Activated T-helper 1 cell treated with anti-CD3 and anti-CD28 coated beads, Interleukin-12 subunit alpha, Interleukin-12 subunit beta, Interleukin-2, Interleukin-4 antibody, amounts not matched to agents 30 ng/mL and 10 ng/mL and 1 ng/mL, durations not matched to agents 14 hours and 24 hours and 36 hours (primary cell): ENCODE measurements around the gene OPCML. TPM values are rescaled to one million over a fixed set of nuclear protein-coding genes. Genes with fewer than 3 reads are reported as not detected.

Experiments used
- DNase-seq: peaks from one replicate; pipeline ENCODE4 v3.0.0; 2021; ENCODE audit warnings: low spot score
- H3K27ac Mint-ChIP-seq: one replicate; pipeline ENCODE4 v1.8.0; 2021; ENCODE audit warnings: mild to moderate bottlenecking, mixed read lengths
- H3K27me3 Mint-ChIP-seq: one replicate; pipeline ENCODE4 v1.8.0; 2022; ENCODE audit warnings: mild to moderate bottlenecking, moderate library complexity, mixed read lengths; ENCODE audit not compliant: insufficient read depth
- H3K36me3 Mint-ChIP-seq: one replicate; pipeline ENCODE4 v1.8.0; 2021; ENCODE audit warnings: low read depth, mixed read lengths
- H3K4me1 Mint-ChIP-seq: one replicate; pipeline ENCODE4 v1.8.0; 2021; ENCODE audit warnings: low read depth, mixed read lengths
- H3K4me3 Mint-ChIP-seq: one replicate; pipeline ENCODE4 v1.8.0; 2021; ENCODE audit warnings: mild to moderate bottlenecking, moderate library complexity, mixed read lengths
- H3K9me3 Mint-ChIP-seq: one replicate; pipeline ENCODE4 v1.8.0; 2021; ENCODE audit warnings: mixed read lengths
- intact Hi-C: fragments of 100-400 bp; cut with micrococcal nuclease; formaldehyde crosslinking; loops from one replicate; pipeline ENCODE4 v1.15.1; 2024
- total RNA-seq: library from RNA; stranded (reverse); gene quantifications from 2 replicates; pipeline ENCODE4 v1.2.3, GENCODE V29; 2022

OPCML gene
- total RNA-seq, 1 donor from 2014 or later = not detected

- Mint-ChIP-seq H3K27me3 (peaks cover 7% of the 10 kb centered on the region), H3K27ac (no peak overlapping the region), H3K4me1 (no peaks in the 10 kb centered on the region), H3K9me3 (no peaks in the 10 kb centered on the region), H3K36me3 (no peaks in the 10 kb centered on the region), H3K4me3 (no peak overlapping the region)
- intact Hi-C loops = no loop called here
- DNase-seq = no peak
Measured at GRCh38 chr11:132999031-132999430, 533.3 kb downstream of the OPCML start.

GRCh38 chr11:132997396-132997795, 534.9 kb downstream of the OPCML start:
- H3K27ac Mint-ChIP-seq = no peak overlapping the region
- intact Hi-C loops = no loop called here
- no peak overlapping the region for H3K4me3 Mint-ChIP-seq
- H3K36me3 Mint-ChIP-seq = no peaks in the 10 kb centered on the region
- DNase-seq = no peak
- H3K4me1 Mint-ChIP-seq = no peaks in the 10 kb centered on the region
- H3K27me3 Mint-ChIP-seq = peaks cover 7% of the 10 kb centered on the region
- H3K9me3 Mint-ChIP-seq = no peaks in the 10 kb centered on the region

DNA sequence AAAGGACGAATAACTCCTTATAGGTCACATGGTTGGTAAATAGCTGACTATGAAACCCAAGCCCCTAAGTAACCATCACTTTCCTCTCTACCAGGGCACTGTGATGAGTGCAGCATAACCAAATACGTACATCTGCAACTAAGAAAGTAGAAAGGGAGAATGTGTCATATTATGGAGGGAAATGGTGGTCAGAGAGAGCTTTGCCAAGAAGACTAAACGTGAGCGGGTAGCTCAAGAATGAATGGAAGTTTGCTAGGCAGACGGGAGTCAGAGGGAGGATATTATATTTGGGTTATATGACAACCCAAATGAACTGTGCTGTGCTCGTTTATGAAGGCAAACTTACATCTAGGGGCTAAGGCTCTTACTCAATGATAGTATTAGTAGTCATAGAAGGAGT, 537.3 kb downstream of the OPCML start:
- Mint-ChIP-seq H3K9me3 (no peaks in the 10 kb centered on the region), H3K27me3 (peaks cover 10% of the 10 kb centered on the region), H3K36me3 (no peaks in the 10 kb centered on the region), H3K4me3 (no peak overlapping the region), H3K27ac (no peak overlapping the region), H3K4me1 (no peaks in the 10 kb centered on the region)
- intact Hi-C loops = no loop called here
- DNase-seq = no peak

- H3K36me3 Mint-ChIP-seq = no peaks in the 10 kb centered on the region
- no peaks in the 10 kb centered on the region for H3K4me1 Mint-ChIP-seq
- intact Hi-C loops = no loop called here
Measured at GRCh38 chr11:132993991-132994502, 538.3 kb downstream of the OPCML start.

DNA sequence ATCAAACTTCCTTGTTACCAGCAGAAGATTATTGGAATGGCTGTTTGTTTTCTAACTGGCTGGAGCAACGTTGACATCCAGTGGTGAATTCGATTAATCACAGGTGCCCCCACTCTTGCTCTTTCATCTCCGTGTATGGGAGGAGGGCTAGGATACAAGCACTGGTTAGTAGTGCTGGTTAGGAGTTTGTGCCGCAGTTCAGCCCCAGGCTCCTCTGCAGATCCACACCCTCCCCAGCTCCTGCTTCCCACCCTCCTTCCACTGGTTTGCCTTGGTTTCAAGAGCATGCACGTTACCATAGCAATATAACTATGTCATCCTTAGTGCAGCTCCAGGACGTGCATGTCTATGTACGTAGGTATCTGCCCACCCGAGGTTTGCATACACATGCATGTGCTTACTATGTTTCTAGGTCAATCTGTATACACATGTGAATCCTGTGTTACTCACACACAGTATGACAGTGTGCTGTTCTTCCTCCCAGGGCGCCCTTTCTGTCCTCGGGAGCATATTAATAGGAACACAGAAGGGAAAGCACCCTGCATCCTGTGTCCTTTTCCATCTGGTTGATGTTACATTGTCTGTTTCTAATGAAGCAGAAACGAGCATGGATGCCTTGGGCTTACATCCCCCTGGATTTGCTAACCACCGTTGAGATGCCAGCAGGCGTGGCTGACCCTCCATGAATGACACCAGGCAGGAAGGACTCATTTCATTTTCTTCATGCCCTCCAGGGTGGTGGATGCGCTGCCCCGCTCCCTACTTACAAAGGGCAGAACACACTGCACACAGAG, 539.3 kb downstream of the OPCML start:
- intact Hi-C loops = no loop called here
- no peak overlapping the region for H3K4me3 Mint-ChIP-seq
- no peak overlapping the region for H3K27ac Mint-ChIP-seq
- H3K9me3 Mint-ChIP-seq = no peaks in the 10 kb centered on the region
- DNase-seq = no peak
- no peaks in the 10 kb centered on the region for H3K36me3 Mint-ChIP-seq
- no peaks in the 10 kb centered on the region for H3K4me1 Mint-ChIP-seq
- H3K27me3 Mint-ChIP-seq = peaks cover 10% of the 10 kb centered on the region

More at GRCh38 chr11:132993991-132994502, 538.3 kb downstream of the OPCML start:
- no peak overlapping the region for H3K4me3 Mint-ChIP-seq
- no peaks in the 10 kb centered on the region for H3K9me3 Mint-ChIP-seq
- DNase-seq = no peak
- no peak overlapping the region for H3K27ac Mint-ChIP-seq
- peaks cover 10% of the 10 kb centered on the region for H3K27me3 Mint-ChIP-seq

DNA sequence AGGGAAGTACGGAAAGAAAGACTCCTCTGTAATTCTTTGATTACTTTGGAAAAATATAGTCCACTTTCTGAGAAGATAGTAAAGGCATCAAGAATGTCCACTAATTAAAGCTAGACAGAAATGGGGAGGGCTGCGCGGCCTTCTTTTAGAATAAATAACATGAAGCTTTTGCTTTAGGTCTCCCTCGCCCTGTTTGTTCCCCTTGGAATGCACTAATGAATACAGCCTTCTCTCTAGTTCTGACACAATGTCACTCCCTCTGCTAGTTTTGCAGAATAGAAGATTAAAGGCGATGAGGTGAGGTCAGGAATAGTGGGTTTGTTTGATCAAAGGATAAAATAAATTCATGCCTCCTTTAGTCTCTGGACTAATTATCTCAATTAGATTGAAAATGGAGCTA, 543.9 kb downstream of the OPCML start:
- H3K4me3 Mint-ChIP-seq = no peak overlapping the region
- no peak for DNase-seq
- H3K27me3 Mint-ChIP-seq = peaks cover 3% of the 10 kb centered on the region
- intact Hi-C loops = no loop called here
- H3K9me3 Mint-ChIP-seq = no peaks in the 10 kb centered on the region
- no peak overlapping the region for H3K27ac Mint-ChIP-seq
- H3K4me1 Mint-ChIP-seq = no peaks in the 10 kb centered on the region
- H3K36me3 Mint-ChIP-seq = no peaks in the 10 kb centered on the region

GRCh38 chr11:132987936-132988335, 544.4 kb downstream of the OPCML start:
- Mint-ChIP-seq H3K36me3 (no peaks in the 10 kb centered on the region), H3K9me3 (no peaks in the 10 kb centered on the region), H3K4me1 (no peaks in the 10 kb centered on the region), H3K4me3 (no peak overlapping the region), H3K27ac (no peak overlapping the region), H3K27me3 (peaks cover 3% of the 10 kb centered on the region)
- DNase-seq = no peak
- intact Hi-C loops = no loop called here

DNA sequence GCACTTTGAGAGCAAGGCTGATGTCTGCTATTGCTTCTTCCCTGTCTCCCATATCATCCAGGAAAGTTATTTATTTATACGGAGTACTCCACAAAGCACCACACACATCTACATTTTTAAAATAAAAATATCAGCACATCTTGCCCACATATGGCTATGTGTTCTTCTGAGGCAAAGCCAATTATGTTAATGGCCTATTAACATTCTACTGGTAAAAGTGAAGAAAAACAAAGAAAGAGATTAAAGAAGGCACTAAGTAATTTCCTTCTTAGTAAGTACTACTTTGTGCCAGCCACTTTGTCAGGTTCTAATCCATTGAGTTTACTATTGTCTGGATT, 548.7 kb downstream of the OPCML start:
- Mint-ChIP-seq H3K4me3 (no peak overlapping the region), H3K27ac (no peak overlapping the region), H3K9me3 (no peaks in the 10 kb centered on the region), H3K36me3 (no peaks in the 10 kb centered on the region), H3K4me1 (no peaks in the 10 kb centered on the region), H3K27me3 (no peaks in the 10 kb centered on the region)
- DNase-seq = no peak
- intact Hi-C loops = no loop called here

DNA sequence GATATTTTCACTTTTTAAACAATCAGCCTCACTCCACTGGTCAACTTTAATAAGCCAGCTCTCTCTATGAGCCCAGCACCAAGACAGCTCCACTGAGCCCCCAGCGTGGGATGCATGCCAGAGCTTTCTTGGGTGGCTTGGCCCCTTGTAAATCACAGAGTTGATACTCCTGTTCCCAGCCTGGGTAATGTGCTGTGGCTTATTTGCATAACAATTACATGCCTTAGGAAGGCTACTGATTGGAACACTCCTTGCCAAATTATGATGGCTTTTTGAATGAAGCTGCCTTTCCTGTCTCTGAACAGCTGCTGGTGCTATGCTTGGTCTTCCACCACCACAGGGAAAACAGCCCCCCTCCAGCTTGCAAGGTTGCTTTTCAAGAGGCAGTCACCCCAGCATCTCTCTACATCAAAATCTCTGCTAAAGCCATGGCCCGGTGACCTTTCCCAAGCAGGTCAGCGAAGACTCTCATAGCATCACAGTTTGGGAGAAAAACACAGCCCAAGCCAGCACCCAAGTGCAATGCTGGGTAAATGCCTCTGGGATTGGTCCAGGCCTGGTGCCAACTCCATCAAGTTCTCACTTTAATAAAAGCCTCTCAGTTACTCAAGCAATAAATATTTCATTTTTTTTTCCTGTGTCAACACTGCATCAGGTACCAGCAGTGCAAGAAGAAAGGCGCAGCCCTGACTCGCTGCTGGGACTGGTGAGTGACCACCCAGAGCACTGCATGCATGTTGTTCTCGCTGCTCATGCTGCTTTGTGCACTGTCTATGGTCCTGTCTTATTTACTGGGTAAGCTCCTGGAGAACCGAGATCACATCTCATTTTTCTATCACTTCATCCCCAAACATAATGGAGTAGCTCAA, 549.3 kb downstream of the OPCML start:
- no peak overlapping the region for H3K4me3 Mint-ChIP-seq
- no peak for DNase-seq
- intact Hi-C loops = no loop called here
- H3K4me1 Mint-ChIP-seq = no peaks in the 10 kb centered on the region
- H3K36me3 Mint-ChIP-seq = no peaks in the 10 kb centered on the region
- no peaks in the 10 kb centered on the region for H3K27me3 Mint-ChIP-seq
- no peaks in the 10 kb centered on the region for H3K9me3 Mint-ChIP-seq
- H3K27ac Mint-ChIP-seq = no peak overlapping the region

- no peaks in the 10 kb centered on the region for H3K4me1 Mint-ChIP-seq
- no peak overlapping the region for H3K4me3 Mint-ChIP-seq
- intact Hi-C loops = no loop called here
Measured at GRCh38 chr11:132981131-132981956, 551.0 kb downstream of the OPCML start.

GRCh38 chr11:132980670-132981069, 551.6 kb downstream of the OPCML start:
- no peaks in the 10 kb centered on the region for H3K4me1 Mint-ChIP-seq
- no peaks in the 10 kb centered on the region for H3K36me3 Mint-ChIP-seq
- H3K27ac Mint-ChIP-seq = no peak overlapping the region
- no peak overlapping the region for H3K4me3 Mint-ChIP-seq
- no peaks in the 10 kb centered on the region for H3K9me3 Mint-ChIP-seq
- intact Hi-C loops = no loop called here
- DNase-seq = no peak
- no peaks in the 10 kb centered on the region for H3K27me3 Mint-ChIP-seq

More at GRCh38 chr11:132981131-132981956, 551.0 kb downstream of the OPCML start:
- Mint-ChIP-seq H3K36me3 (no peaks in the 10 kb centered on the region), H3K9me3 (no peaks in the 10 kb centered on the region), H3K27me3 (no peaks in the 10 kb centered on the region), H3K27ac (no peak overlapping the region)
- DNase-seq = no peak

GRCh38 chr11:132977746-132978145, 554.6 kb downstream of the OPCML start:
- DNase-seq = no peak
- H3K36me3 Mint-ChIP-seq = no peaks in the 10 kb centered on the region
- no peak overlapping the region for H3K27ac Mint-ChIP-seq
- intact Hi-C loops = no loop called here
- H3K9me3 Mint-ChIP-seq = no peaks in the 10 kb centered on the region
- no peaks in the 10 kb centered on the region for H3K4me1 Mint-ChIP-seq
- H3K4me3 Mint-ChIP-seq = no peak overlapping the region
- H3K27me3 Mint-ChIP-seq = no peaks in the 10 kb centered on the region
